AG04449 (cell line): ENCODE data around the gene SLC16A3.

ENCODE experiments used
- CTCF ChIA-PET: fragments of 350-600 bp; formaldehyde crosslinking; extraction: SDS; loops from one replicate; lab custom pipeline; 2021; ENCODE audit warnings: antibody characterized with exemption; lab: Yijun Ruan, JAX
- POLR2A ChIA-PET: fragments of 400-600, 350-600 bp; formaldehyde crosslinking; extraction: SDS; loops from one replicate; lab custom pipeline; 2020; ENCODE audit warnings: antibody characterized with exemption, inconsistent platforms; lab: Yijun Ruan, JAX
- DNase-seq: peaks from one replicate; pipeline ENCODE4 v3.0.0-alpha.2; 2010; ENCODE audit warnings: low read depth, low spot score
- H3K4me3 ChIP-seq: 2 replicates; pipeline ENCODE4 v1.5.1; 2011; ENCODE audit warnings: low read depth, mild to moderate bottlenecking, control low read depth, low read length
- TF ChIP-seq, protein P1 (sequence below): IDR thresholded peaks from one replicate; pipeline ENCODE4 v1.5.1; 2011; ENCODE audit warnings: mild to moderate bottlenecking, moderate library complexity, low read length, control low read depth, inconsistent platforms; ENCODE audit not compliant: insufficient read depth; ENCODE audit errors: missing control alignments

The SLC16A3 gene

GRCh38 chr17:82243648-82244412 lies 15.0 kb downstream of the SLC16A3 start:
- no peak overlapping the region for H3K4me3 ChIP-seq
- ChIA-PET POLR2A (interaction anchor here (1.2 to 4.2 kb wide), 3 partner anchors 10 to 43 kb away, joined by 6 to 51 read pairs (median 7); partner anchors contain the start of gene SLC16A3), CTCF (interaction anchor here (1.1 to 10.9 kb wide), 2 partner anchors 39 to 175 kb away, joined by 4 to 95 read pairs; no protein-coding TSS in a partner anchor)
- DNase-seq: no peak
- TF ChIP-seq, protein P1, sequence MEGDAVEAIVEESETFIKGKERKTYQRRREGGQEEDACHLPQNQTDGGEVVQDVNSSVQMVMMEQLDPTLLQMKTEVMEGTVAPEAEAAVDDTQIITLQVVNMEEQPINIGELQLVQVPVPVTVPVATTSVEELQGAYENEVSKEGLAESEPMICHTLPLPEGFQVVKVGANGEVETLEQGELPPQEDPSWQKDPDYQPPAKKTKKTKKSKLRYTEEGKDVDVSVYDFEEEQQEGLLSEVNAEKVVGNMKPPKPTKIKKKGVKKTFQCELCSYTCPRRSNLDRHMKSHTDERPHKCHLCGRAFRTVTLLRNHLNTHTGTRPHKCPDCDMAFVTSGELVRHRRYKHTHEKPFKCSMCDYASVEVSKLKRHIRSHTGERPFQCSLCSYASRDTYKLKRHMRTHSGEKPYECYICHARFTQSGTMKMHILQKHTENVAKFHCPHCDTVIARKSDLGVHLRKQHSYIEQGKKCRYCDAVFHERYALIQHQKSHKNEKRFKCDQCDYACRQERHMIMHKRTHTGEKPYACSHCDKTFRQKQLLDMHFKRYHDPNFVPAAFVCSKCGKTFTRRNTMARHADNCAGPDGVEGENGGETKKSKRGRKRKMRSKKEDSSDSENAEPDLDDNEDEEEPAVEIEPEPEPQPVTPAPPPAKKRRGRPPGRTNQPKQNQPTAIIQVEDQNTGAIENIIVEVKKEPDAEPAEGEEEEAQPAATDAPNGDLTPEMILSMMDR: no peak

DNA sequence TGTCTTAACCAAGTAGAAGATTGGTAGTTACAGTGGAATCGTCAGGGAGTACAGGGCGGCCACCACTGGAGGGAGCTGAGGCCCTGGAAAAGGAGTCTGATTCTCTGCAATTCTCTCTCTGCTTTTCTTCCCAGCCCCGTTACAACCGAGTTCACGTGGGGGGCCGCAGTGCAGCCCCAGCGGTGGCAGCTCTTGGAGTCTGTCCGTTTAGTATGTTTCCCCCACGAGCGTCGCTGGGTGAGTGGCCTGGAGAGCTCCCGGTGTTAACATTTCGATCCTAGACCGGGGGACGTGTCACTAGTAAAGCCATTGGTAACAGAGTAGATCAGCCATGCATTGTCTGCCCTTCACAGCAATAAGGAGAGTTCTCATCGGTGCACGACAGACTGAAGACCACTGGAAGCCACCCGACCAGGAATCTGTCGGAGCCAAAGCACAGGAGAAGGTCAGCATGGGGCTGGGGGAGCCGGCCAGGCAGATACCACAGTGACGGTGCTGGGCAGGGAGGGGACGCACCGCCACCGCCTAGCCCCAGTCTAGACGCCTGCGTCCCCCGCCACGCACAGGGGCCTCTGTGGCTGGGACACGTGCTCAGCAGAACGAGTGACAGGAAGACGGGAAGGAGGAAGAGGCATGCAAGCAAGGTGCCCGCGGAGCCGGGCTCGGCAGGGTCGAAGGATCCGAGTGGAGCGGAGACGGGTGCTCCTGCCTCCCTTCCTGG lies 15.7 kb downstream of the SLC16A3 start:
- no peak overlapping the region for H3K4me3 ChIP-seq
- TF ChIP-seq, protein P1: peak; percentile 65
- ChIA-PET CTCF (interaction anchor here (1.1 to 10.9 kb wide), 2 partner anchors 40 to 175 kb away, joined by 4 to 95 read pairs; no protein-coding TSS in a partner anchor), POLR2A (interaction anchor here (4.2 kb wide), 1 partner anchor 14 kb away, joined by 51 read pairs; the partner anchor contains the start of gene SLC16A3)
- no peak for DNase-seq

DNA sequence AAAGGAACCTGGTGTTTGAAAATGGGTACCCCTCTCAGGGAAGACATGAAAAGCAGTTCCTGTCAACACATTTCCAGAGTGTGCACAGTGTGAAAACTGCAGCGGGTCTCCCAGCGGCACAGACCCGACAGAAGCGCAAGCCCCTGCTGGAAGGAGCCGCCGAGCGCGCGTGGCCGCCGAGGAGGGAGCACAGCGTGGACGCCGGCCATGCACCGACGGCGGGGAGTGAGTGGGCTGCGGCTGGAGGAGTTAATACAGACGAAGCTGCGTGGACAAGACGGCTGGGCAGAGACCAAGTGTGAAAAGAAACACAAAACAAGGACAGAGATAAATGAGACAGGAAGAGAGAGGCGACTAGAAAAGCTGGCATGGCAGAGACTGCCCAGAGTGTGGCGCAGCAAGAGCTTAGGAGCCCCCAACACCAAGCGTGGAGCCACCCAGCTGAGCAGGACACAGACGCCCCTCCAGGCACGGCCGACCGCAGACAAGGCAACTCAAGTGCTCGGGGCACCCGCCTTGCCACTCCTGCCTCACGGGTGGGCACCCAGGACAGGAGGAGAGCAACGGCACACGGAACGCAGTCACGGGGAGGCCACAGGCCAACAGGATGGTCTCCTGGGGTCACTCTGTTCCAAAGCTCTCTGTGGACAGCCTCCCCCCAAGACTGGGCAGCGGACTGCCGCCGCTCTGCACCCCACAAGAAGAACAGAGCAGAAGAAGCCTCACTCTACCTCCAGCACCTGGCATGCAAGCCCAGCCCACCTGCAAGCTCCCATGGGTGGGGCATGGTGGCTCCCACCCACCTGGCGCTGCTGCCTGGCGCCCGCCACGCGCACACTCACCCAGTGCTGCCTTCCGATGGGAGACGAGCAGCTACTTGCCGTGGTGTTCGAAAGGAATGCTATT lies 16.5 kb downstream of the SLC16A3 start:
- no peak overlapping the region for H3K4me3 ChIP-seq
- no peak for DNase-seq
- ChIA-PET CTCF (interaction anchor here (1.1 to 10.9 kb wide), 4 partner anchors 9 to 174 kb away, joined by 4 to 95 read pairs (median 6); no protein-coding TSS in a partner anchor), POLR2A (interaction anchor here (1.2 to 4.2 kb wide), 2 partner anchors 15 to 47 kb away, joined by 3 to 51 read pairs; partner anchors contain the start of gene SLC16A3)
- TF ChIP-seq, protein P1: no peak

- no peak overlapping the region for H3K4me3 ChIP-seq
- TF ChIP-seq, protein P1: no peak
- CTCF ChIA-PET: interaction anchor here (1.2 to 1.6 kb wide), 2 partner anchors 10 to 40 kb away, joined by 5 to 8 read pairs; no protein-coding TSS in a partner anchor
- POLR2A ChIA-PET: interaction anchor here (1.2 kb wide), 1 partner anchor 46 kb away, joined by 3 read pairs; no protein-coding TSS in a partner anchor
- no peak for DNase-seq
Measured at GRCh38 chr17:82246040-82246364, 17.2 kb downstream of the SLC16A3 start.

DNA sequence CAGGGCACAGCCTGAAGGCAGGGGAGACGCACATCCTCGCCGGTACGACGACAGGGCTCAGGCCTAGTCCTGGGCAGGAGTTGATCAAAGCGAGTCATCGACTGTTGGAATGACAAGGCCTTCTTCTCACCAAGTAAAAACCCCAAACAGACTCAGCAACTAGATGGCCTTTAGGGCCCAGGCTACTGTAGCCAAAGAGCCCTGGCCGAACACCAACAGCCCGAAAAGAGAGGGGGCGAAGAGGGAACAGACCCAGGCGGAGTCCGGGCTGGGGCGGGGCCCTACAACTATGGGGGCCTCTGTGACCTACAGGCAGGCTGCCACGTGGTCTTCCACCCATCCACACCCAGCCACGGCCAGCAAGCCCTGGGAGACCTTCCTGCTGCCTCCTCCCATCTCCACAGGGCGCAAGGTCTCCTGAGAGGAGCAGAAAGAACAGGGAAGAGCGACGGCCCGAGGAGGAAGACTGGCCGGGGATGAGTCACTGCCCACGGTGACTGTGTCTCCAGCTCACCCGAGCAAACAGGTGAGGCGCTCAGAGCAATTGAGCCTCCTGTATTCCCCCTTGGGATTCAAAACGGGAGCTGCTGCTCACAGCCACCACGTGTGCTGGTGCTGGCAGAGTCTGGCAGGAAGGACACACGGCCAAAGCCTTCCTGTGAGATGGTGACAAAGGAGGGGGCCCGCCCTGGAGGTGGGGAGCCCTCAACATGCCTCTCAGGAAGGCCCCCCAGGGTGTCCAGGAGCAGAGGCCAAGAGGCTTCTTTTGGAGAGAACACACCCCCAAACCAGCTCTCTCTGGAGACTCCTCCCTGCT lies 17.7 kb downstream of the SLC16A3 start:
- ChIA-PET POLR2A (interaction anchor here (0.7 to 1.2 kb wide), 3 partner anchors 18 to 46 kb away, joined by 3 read pairs; partner anchors contain the start of gene SLC16A3), CTCF (interaction anchor here (1.2 to 1.6 kb wide), 2 partner anchors 10 to 41 kb away, joined by 5 to 8 read pairs; no protein-coding TSS in a partner anchor)
- DNase-seq: no peak

More for the DNA sequence above, 17.7 kb downstream of the SLC16A3 start:
- TF ChIP-seq, protein P1: no peak
- no peak overlapping the region for H3K4me3 ChIP-seq
